ENCODE results near the gene MAPK4.

Gene MAPK4

GRCh38 chr18:50659091-50660003 is 99.5 kb downstream of the MAPK4 start:
- Histone ChIP-seq H3K4me1 (ENCODE audit: control insufficient read depth, insufficient read depth, low read length) (peaks cover 3% of the 10 kb centered on the region), H3K36me3 (ENCODE audit: control insufficient read depth, insufficient read depth, low read length) (no peaks in the 10 kb centered on the region), H3K27me3 (ENCODE audit: control insufficient read depth, insufficient read depth, low read length) (no peaks in the 10 kb centered on the region), H3K9me3 (ENCODE audit: control insufficient read depth, insufficient read depth, low read length) (peaks cover 5% of the 10 kb centered on the region), H3K4me3 (ENCODE audit: low read depth, low read length) (no peak overlapping the region), H3K9ac (ENCODE audit: low read depth, low read length) (no peak overlapping the region)

- Histone ChIP-seq H3K27me3 (ENCODE audit: control insufficient read depth, insufficient read depth, low read length) (no peaks in the 10 kb centered on the region), H3K4me1 (ENCODE audit: control insufficient read depth, insufficient read depth, low read length) (peaks cover 3% of the 10 kb centered on the region), H3K36me3 (ENCODE audit: control insufficient read depth, insufficient read depth, low read length) (no peaks in the 10 kb centered on the region), H3K9ac (ENCODE audit: low read depth, low read length) (no peak overlapping the region), H3K4me3 (ENCODE audit: low read depth, low read length) (no peak overlapping the region), H3K9me3 (ENCODE audit: control insufficient read depth, insufficient read depth, low read length) (peaks cover 5% of the 10 kb centered on the region)
Observed at GRCh38 chr18:50661013-50661412, 101.1 kb downstream of the MAPK4 start.

GRCh38 chr18:50662177-50662576 is 102.3 kb downstream of the MAPK4 start:
- Histone ChIP-seq H3K27me3 (ENCODE audit: control insufficient read depth, insufficient read depth, low read length) (no peaks in the 10 kb centered on the region), H3K36me3 (ENCODE audit: control insufficient read depth, insufficient read depth, low read length) (no peaks in the 10 kb centered on the region), H3K9me3 (ENCODE audit: control insufficient read depth, insufficient read depth, low read length) (peaks cover 5% of the 10 kb centered on the region), H3K4me3 (ENCODE audit: low read depth, low read length) (no peak overlapping the region), H3K4me1 (ENCODE audit: control insufficient read depth, insufficient read depth, low read length) (peaks cover 3% of the 10 kb centered on the region), H3K9ac (ENCODE audit: low read depth, low read length) (no peak overlapping the region)

- Histone ChIP-seq H3K27me3 (ENCODE audit: control insufficient read depth, insufficient read depth, low read length) (no peaks in the 10 kb centered on the region), H3K9ac (ENCODE audit: low read depth, low read length) (no peak overlapping the region), H3K9me3 (ENCODE audit: control insufficient read depth, insufficient read depth, low read length) (peaks cover 3% of the 10 kb centered on the region), H3K4me3 (ENCODE audit: low read depth, low read length) (no peak overlapping the region), H3K36me3 (ENCODE audit: control insufficient read depth, insufficient read depth, low read length) (no peaks in the 10 kb centered on the region), H3K4me1 (ENCODE audit: control insufficient read depth, insufficient read depth, low read length) (peaks cover 3% of the 10 kb centered on the region)
Observed at GRCh38 chr18:50662775-50663383, 103.0 kb downstream of the MAPK4 start.

- Histone ChIP-seq H3K9ac (ENCODE audit: low read depth, low read length) (no peak overlapping the region), H3K27me3 (ENCODE audit: control insufficient read depth, insufficient read depth, low read length) (no peaks in the 10 kb centered on the region), H3K9me3 (ENCODE audit: control insufficient read depth, insufficient read depth, low read length) (peaks cover 3% of the 10 kb centered on the region), H3K4me1 (ENCODE audit: control insufficient read depth, insufficient read depth, low read length) (peaks cover 3% of the 10 kb centered on the region), H3K4me3 (ENCODE audit: low read depth, low read length) (no peak overlapping the region), H3K36me3 (ENCODE audit: control insufficient read depth, insufficient read depth, low read length) (no peaks in the 10 kb centered on the region)
Observed at GRCh38 chr18:50663626-50664441, 103.9 kb downstream of the MAPK4 start.

GRCh38 chr18:50665015-50665414 is 105.1 kb downstream of the MAPK4 start:
- Histone ChIP-seq H3K27me3 (ENCODE audit: control insufficient read depth, insufficient read depth, low read length) (no peaks in the 10 kb centered on the region), H3K36me3 (ENCODE audit: control insufficient read depth, insufficient read depth, low read length) (no peaks in the 10 kb centered on the region), H3K4me3 (ENCODE audit: low read depth, low read length) (no peak overlapping the region), H3K9me3 (ENCODE audit: control insufficient read depth, insufficient read depth, low read length) (peaks cover 3% of the 10 kb centered on the region), H3K9ac (ENCODE audit: low read depth, low read length) (no peak overlapping the region), H3K4me1 (ENCODE audit: control insufficient read depth, insufficient read depth, low read length) (no peaks in the 10 kb centered on the region)

- H3K4me1 ChIP-seq (ENCODE audit: control insufficient read depth, insufficient read depth, low read length), result no peaks in the 10 kb centered on the region
- no peaks in the 10 kb centered on the region for H3K36me3 ChIP-seq (ENCODE audit: control insufficient read depth, insufficient read depth, low read length)
- no peaks in the 10 kb centered on the region for H3K27me3 ChIP-seq (ENCODE audit: control insufficient read depth, insufficient read depth, low read length)
- no peak overlapping the region for H3K4me3 ChIP-seq (ENCODE audit: low read depth, low read length)
- peaks cover 3% of the 10 kb centered on the region for H3K9me3 ChIP-seq (ENCODE audit: control insufficient read depth, insufficient read depth, low read length)
- no peak overlapping the region for H3K9ac ChIP-seq (ENCODE audit: low read depth, low read length)
Observed at GRCh38 chr18:50665519-50665918, 105.6 kb downstream of the MAPK4 start.

- peaks cover 3% of the 10 kb centered on the region for H3K9me3 ChIP-seq (ENCODE audit: control insufficient read depth, insufficient read depth, low read length)
- no peaks in the 10 kb centered on the region for H3K27me3 ChIP-seq (ENCODE audit: control insufficient read depth, insufficient read depth, low read length)
- H3K36me3 ChIP-seq (ENCODE audit: control insufficient read depth, insufficient read depth, low read length), result no peaks in the 10 kb centered on the region
- H3K4me3 ChIP-seq (ENCODE audit: low read depth, low read length), result no peak overlapping the region
- no peaks in the 10 kb centered on the region for H3K4me1 ChIP-seq (ENCODE audit: control insufficient read depth, insufficient read depth, low read length)
- no peak overlapping the region for H3K9ac ChIP-seq (ENCODE audit: low read depth, low read length)
Observed at GRCh38 chr18:50666536-50666935, 106.6 kb downstream of the MAPK4 start.

GRCh38 chr18:50671376-50671775 is 111.5 kb downstream of the MAPK4 start:
- Histone ChIP-seq H3K9ac (ENCODE audit: low read depth, low read length) (no peak overlapping the region), H3K4me3 (ENCODE audit: low read depth, low read length) (no peak overlapping the region), H3K9me3 (ENCODE audit: control insufficient read depth, insufficient read depth, low read length) (no peaks in the 10 kb centered on the region), H3K4me1 (ENCODE audit: control insufficient read depth, insufficient read depth, low read length) (no peaks in the 10 kb centered on the region), H3K36me3 (ENCODE audit: control insufficient read depth, insufficient read depth, low read length) (no peaks in the 10 kb centered on the region), H3K27me3 (ENCODE audit: control insufficient read depth, insufficient read depth, low read length) (no peaks in the 10 kb centered on the region)

- Histone ChIP-seq H3K9me3 (ENCODE audit: control insufficient read depth, insufficient read depth, low read length) (no peaks in the 10 kb centered on the region), H3K4me3 (ENCODE audit: low read depth, low read length) (no peak overlapping the region), H3K4me1 (ENCODE audit: control insufficient read depth, insufficient read depth, low read length) (no peaks in the 10 kb centered on the region), H3K9ac (ENCODE audit: low read depth, low read length) (no peak overlapping the region), H3K36me3 (ENCODE audit: control insufficient read depth, insufficient read depth, low read length) (no peaks in the 10 kb centered on the region), H3K27me3 (ENCODE audit: control insufficient read depth, insufficient read depth, low read length) (no peaks in the 10 kb centered on the region)
Observed at GRCh38 chr18:50674307-50674980, 114.6 kb downstream of the MAPK4 start.

- H3K27me3 ChIP-seq (ENCODE audit: control insufficient read depth, insufficient read depth, low read length), result no peaks in the 10 kb centered on the region
- no peaks in the 10 kb centered on the region for H3K36me3 ChIP-seq (ENCODE audit: control insufficient read depth, insufficient read depth, low read length)
- no peaks in the 10 kb centered on the region for H3K4me1 ChIP-seq (ENCODE audit: control insufficient read depth, insufficient read depth, low read length)
- H3K9ac ChIP-seq (ENCODE audit: low read depth, low read length), result no peak overlapping the region
- H3K4me3 ChIP-seq (ENCODE audit: low read depth, low read length), result no peak overlapping the region
- H3K9me3 ChIP-seq (ENCODE audit: control insufficient read depth, insufficient read depth, low read length), result no peaks in the 10 kb centered on the region
Observed at GRCh38 chr18:50675043-50675442, 115.2 kb downstream of the MAPK4 start.
